WI38 (cell line): Measurements from ENCODE around the gene HOXA4.

Experiments
- H3K4me3 ChIP-seq: 2 replicates; pipeline ENCODE4 v1.5.1; 2011; ENCODE audit warnings: low read depth, mild to moderate bottlenecking, control low read depth, low read length
- TF ChIP-seq, protein P1 (sequence below): IDR thresholded peaks from 2 replicates; pipeline ENCODE4 v1.5.1; 2012; ENCODE audit warnings: low read depth, mild to moderate bottlenecking, control low read depth, low read length

HOXA4 gene

DNA sequence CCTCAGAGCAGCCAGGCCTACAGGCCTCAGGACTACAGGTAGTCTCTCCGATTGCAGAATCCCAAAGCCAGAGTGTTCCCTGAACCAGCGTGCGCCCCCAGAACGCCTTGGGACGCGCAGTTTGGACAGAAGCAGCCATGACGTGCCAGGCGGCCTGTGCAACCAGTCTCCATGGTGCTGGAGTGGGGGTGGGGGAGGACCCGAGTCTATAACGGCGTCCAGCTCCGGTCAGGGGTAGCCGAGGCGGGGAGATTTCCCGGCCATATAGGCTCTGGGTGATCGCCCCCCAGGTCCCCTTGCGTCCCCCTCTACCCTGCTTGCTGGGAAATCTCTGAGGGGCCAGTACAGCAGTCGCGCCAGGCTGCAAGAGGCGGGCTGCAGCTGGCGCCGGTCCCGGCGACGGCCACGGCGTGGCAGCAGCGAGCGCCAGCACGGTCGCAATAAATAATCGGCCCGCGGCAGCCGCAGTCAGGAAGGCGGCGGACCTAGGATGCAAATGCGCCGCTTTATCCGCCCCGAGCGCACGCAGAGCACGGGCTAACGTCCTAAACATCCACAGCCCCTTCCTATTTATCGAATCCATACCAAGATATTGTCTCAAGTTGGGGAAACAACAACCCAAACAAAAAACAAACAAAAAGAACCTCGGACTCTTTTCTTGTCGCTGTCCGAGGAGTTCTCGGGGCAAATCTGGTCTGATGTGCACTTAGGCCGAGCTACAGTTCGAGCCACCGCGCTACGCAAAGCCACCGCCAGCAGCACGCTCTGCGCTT lies 20.2 kb upstream of the HOXA4 start:
- TF ChIP-seq, protein P1, sequence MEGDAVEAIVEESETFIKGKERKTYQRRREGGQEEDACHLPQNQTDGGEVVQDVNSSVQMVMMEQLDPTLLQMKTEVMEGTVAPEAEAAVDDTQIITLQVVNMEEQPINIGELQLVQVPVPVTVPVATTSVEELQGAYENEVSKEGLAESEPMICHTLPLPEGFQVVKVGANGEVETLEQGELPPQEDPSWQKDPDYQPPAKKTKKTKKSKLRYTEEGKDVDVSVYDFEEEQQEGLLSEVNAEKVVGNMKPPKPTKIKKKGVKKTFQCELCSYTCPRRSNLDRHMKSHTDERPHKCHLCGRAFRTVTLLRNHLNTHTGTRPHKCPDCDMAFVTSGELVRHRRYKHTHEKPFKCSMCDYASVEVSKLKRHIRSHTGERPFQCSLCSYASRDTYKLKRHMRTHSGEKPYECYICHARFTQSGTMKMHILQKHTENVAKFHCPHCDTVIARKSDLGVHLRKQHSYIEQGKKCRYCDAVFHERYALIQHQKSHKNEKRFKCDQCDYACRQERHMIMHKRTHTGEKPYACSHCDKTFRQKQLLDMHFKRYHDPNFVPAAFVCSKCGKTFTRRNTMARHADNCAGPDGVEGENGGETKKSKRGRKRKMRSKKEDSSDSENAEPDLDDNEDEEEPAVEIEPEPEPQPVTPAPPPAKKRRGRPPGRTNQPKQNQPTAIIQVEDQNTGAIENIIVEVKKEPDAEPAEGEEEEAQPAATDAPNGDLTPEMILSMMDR = peak; percentile 67
- peak overlapping the region; percentile 54 for H3K4me3 ChIP-seq

DNA sequence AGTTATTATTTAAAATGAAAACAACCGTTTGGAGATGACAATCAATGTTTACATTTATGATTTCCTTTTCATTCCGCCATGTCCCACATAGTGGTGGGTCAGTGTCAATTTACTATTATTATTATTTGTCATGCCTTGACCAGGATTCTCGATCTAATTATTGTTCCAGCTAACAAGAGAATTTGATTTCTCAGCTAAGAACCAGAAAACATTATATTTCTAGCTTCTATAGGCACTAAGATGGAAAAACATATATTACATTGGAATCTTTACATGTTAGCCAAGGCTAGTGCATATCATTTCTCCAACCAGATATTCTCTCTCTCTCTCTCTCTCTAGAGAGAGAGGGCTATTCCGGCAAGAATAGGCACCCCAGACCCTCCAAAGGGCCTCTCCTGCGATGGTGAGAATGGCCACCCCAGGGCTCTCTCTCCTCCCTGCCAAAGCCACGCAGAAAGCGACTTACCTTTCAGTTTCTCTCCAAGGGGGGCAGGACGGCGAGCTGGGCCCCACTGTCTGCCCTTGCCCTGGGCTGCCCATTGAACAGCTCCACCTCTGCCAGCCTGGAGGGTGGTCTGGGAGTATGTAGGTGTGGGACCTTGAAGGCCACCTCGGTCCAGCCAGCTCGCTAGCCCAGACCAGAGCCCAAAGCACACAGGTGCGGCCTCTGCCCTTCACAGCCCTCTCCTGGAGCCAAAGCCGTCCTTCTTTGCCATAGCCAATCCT lies 19.4 kb upstream of the HOXA4 start:
- H3K4me3 ChIP-seq = no peak overlapping the region

DNA sequence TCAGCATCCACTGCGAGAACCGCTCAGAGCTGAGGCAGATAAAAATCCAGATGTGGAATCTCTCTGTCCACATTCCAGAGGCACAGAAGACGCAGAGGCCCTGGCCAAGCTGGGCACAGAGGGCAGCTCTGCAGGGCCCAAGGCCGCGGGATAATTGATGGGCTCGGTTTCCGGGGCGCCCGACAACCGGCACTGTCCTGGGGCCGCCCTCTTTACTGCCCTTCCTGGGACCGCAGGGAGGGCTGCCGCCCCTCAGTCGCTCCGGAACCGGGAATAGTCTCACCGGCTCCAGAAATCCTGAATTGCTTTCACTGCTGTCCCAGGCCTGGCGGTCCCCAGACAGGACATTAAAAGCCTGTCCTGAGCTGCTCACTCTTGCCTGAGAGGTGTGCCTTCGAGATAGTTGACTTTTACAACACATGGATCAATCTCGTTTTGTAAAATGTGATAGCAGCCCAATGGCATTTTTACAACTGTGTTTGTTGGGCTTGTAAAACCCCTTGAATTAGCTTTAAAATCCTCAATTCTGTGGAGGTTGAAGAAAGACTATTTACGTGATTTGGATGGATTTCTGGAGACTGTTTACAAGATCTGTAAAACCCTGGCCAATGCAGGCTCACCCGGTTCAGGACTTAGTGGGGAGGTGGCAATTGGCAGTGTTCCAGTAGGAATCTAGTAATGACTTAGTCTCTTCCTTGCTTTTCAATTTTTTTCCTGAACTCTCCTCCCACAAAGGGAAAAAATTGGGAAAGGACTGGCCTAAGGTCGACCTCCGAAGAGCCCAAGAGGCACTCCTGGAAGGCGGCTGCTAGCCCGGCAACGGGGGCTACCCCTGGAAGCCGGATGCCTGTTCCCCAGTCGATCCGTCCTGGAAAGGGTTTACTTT lies 18.4 kb upstream of the HOXA4 start:
- TF ChIP-seq, protein P1 = no peak
- H3K4me3 ChIP-seq = no peak overlapping the region

More for the DNA sequence above, 19.4 kb upstream of the HOXA4 start:
- TF ChIP-seq, protein P1 = no peak

DNA sequence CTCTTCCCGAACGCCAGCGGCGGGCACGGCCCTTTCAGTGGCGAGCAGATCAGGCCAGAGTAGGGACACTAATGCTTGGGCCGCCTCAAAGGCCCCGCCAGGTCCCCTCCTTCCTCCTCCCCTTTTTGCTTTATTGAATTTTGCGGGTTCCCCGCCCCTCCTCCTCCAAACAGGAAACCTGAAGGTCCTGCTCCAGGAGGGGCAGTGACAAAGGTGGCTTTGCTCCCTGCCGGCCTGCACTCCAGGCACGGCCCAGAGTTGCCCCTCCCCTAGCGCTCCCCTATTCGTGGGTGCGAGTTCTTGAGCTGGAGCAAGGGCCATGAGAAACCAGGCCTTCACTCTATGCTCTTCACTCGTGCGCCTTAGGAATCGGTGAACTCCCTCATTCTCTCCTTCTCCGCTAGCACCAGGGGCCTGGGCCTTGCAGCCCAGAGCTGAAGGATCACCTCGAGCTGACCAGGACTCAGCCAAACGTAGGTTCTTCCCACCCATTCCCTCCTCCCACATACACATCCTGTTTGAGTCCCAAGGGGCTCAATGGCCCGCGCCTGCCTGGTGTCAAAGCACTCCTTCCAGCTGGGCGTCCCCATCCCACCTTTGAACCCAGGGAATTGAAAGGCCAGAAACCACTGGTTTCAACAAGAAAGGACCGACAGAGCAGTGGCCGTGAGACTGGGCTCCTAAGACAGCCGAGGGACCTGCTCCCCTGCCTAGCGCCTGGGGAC lies 17.6 kb upstream of the HOXA4 start:
- no peak overlapping the region for H3K4me3 ChIP-seq
- TF ChIP-seq, protein P1 = no peak

DNA sequence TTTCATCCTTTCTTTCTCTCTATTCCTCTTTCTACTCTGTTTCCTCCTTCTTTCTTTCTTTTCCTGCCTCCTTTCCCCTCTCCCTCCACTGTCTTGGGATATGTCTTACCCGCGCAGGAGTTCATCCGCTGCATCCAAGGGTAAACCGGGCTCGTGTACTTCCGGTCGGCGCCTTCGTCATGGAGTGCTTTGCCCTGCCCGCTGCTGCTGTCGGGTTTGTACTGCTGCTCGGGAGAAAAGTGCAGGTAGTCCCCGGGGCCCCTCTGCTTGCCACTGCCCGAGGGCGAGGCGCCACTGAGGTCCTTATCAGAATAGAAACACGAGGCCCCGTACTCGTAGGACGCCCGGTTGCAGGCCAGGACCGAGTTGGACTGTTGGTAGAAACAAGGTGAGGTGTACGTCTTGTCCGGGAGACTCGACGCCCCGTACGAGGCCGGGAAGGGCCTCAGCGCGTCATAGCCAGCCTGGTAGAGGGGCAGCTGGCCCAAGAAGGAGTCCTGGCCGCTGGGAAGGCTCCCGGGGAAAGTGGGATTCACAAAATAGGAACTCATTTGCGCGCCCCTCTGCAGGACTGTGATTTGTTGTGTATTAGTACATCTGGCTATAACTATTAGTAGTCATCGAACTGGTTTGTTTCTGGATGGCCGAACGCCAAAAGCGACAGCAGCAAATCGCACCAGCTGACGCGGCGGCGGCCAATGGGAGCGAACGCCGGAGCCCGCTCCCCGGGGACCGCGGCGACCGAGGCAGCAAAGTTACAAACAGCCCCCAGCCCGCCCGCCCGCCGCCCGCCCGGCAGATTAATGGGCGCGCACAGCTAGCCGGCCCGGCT lies 16.9 kb upstream of the HOXA4 start, which contains the start of gene HOXA6:
TSS of gene HOXA6 (minus strand) at position 576 of the 832 bp plus-strand sequence. CDS start at position 551, 25 bp downstream.
- H3K4me3 ChIP-seq = no peak within 1 kb of the TSS
- TF ChIP-seq, protein P1 = no peak
